NB4 (cell line): ENCODE data around the gene JCAD.

ENCODE experiments used
- CTCF ChIP-seq: IDR thresholded peaks from one replicate; pipeline ENCODE4 v1.5.1; 2012; ENCODE audit warnings: low read depth, low read length
- MAX ChIP-seq: IDR thresholded peaks from 2 replicates; pipeline ENCODE4 v1.6.1; 2011; ENCODE audit warnings: low read depth, low read length
- MYC ChIP-seq: IDR thresholded peaks from 2 replicates; pipeline ENCODE4 v1.6.1; 2011; ENCODE audit warnings: low read depth, low read length
- POLR2A ChIP-seq: IDR thresholded peaks from 2 replicates; pipeline ENCODE4 v1.6.1; 2011; ENCODE audit warnings: mild to moderate bottlenecking; ENCODE audit not compliant: insufficient read length; ENCODE audit errors: extremely low read depth

- TF ChIP-seq POLR2A (no peak), CTCF (no peak), MAX (no peak), MYC (no peak)
Observed at GRCh38 chr10:30038781-30039536, 20.4 kb downstream of the JCAD start.
